ENCODE results near the gene CHAF1A. TPM values are rescaled to one million over a fixed set of nuclear protein-coding genes. Genes with fewer than 3 reads are reported as not detected.

Gene CHAF1A
- total and polyA plus RNA-seq, 2 experiments from 2014 or later: 113 to 125 TPM

- TF ChIP-seq REST (IDR thresholded peaks at IDR 0.05; ENCODE audit: unreplicated experiment) (no peak), EZH2phosphoT487 (IDR thresholded peaks at IDR 0.05; ENCODE audit: unreplicated experiment) (no peak), ZNF331 (CRISPR knock-in tag; IDR thresholded peaks at IDR 0.05; ENCODE audit: low read depth) (no peak), CREB1 (CRISPR knock-in tag; IDR thresholded peaks at IDR 0.05; ENCODE audit: low read depth) (no peak), POLR2AphosphoS5 (IDR thresholded peaks at IDR 0.05; ENCODE audit: low read depth) (no peak; the same call in none of the 2 replicates), ZNF462 (CRISPR knock-in tag; IDR thresholded peaks at IDR 0.05) (no peak), NANOG (IDR thresholded peaks at IDR 0.05; ENCODE audit: borderline replicate concordance) (no peak)
Observed at GRCh38 chr19:4443966-4444764, 41.7 kb downstream of the CHAF1A start (continued).

All from GM23338 (cell line).